ENCODE results near the gene ING3.
A peak's percentile ranks its signal among the peaks of the same experiment; 100 is the strongest.

Gene ING3

GRCh38 chr7:120950539-120951308 is at the start of gene ING3:
TSS of gene ING3 (plus strand) at chr7:120950777. CDS start at chr7:120950897, 120 bp downstream.
- DNase-seq (ENCODE audit: low read depth), result peak; percentile 95

GRCh38 chr7:120915314-120916105 is 35.1 kb upstream of the ING3 start:
- DNase-seq (ENCODE audit: low read depth), result no peak

- DNase-seq (ENCODE audit: low read depth), result no peak
Observed at GRCh38 chr7:120916121-120916520, 34.5 kb upstream of the ING3 start.

GRCh38 chr7:120916538-120916937 is 34.0 kb upstream of the ING3 start:
- DNase-seq (ENCODE audit: low read depth), result no peak

GRCh38 chr7:120919466-120919865 is 31.1 kb upstream of the ING3 start:
- no peak for DNase-seq (ENCODE audit: low read depth)

GRCh38 chr7:120920034-120920433 is 30.5 kb upstream of the ING3 start:
- DNase-seq (ENCODE audit: low read depth), result no peak

- DNase-seq (ENCODE audit: low read depth), result no peak
Observed at GRCh38 chr7:120920591-120921274, 29.8 kb upstream of the ING3 start.

GRCh38 chr7:120924837-120925236 is 25.7 kb upstream of the ING3 start:
- DNase-seq (ENCODE audit: low read depth), result no peak

GRCh38 chr7:120925392-120925791 is 25.2 kb upstream of the ING3 start:
- DNase-seq (ENCODE audit: low read depth), result no peak

- DNase-seq (ENCODE audit: low read depth), result no peak
Observed at GRCh38 chr7:120926943-120927346, 23.6 kb upstream of the ING3 start.

- DNase-seq (ENCODE audit: low read depth), result no peak
Observed at GRCh38 chr7:120927454-120928103, 23.0 kb upstream of the ING3 start.

- DNase-seq (ENCODE audit: low read depth), result no peak
Observed at GRCh38 chr7:120931243-120931642, 19.3 kb upstream of the ING3 start.

GRCh38 chr7:120933475-120933874 is 17.1 kb upstream of the ING3 start:
- no peak for DNase-seq (ENCODE audit: low read depth)

GRCh38 chr7:120939345-120939744 is 11.2 kb upstream of the ING3 start:
- no peak for DNase-seq (ENCODE audit: low read depth)

- DNase-seq (ENCODE audit: low read depth), result no peak
Observed at GRCh38 chr7:120941064-120941463, 9.5 kb upstream of the ING3 start.

GRCh38 chr7:120941856-120942255 is 8.7 kb upstream of the ING3 start:
- no peak for DNase-seq (ENCODE audit: low read depth)

GRCh38 chr7:120942861-120943260 is 7.7 kb upstream of the ING3 start:
- no peak for DNase-seq (ENCODE audit: low read depth)

- no peak for DNase-seq (ENCODE audit: low read depth)
Observed at GRCh38 chr7:120944826-120945562, 5.6 kb upstream of the ING3 start.

- DNase-seq (ENCODE audit: low read depth), result no peak
Observed at GRCh38 chr7:120947980-120948379, 2.6 kb upstream of the ING3 start.

GRCh38 chr7:120949393-120949911 is 1.1 kb upstream of the ING3 start:
- DNase-seq (ENCODE audit: low read depth), result no peak

- no peak for DNase-seq (ENCODE audit: low read depth)
Observed at GRCh38 chr7:120949998-120950538, 509 bp upstream of the ING3 start.
